H9 (cell line): Measurements from ENCODE around the gene DRGX. TPM values are rescaled to one million over a fixed set of nuclear protein-coding genes. Genes with fewer than 3 reads are reported as not detected.

Experiments
- DNase-seq: peaks from one replicate; pipeline ENCODE4 v3.0.0-alpha.2; 2017
- H2AFZ ChIP-seq: one replicate; pipeline ENCODE4 v1.6.1; 2013; ENCODE audit warnings: mild to moderate bottlenecking, low read length, control low read depth, moderate library complexity
- H2AK5ac ChIP-seq: 2 replicates; pipeline ENCODE4 v1.6.1; 2013; ENCODE audit warnings: low read length, control low read depth, mixed read lengths; ENCODE audit not compliant: insufficient read length
- H2BK120ac ChIP-seq: one replicate; pipeline ENCODE4 v1.6.1; 2013; ENCODE audit warnings: low read depth, mild to moderate bottlenecking, low read length, control low read depth, inconsistent platforms; ENCODE audit not compliant: poor library complexity, severe bottlenecking
- H2BK12ac ChIP-seq: 2 replicates; pipeline ENCODE4 v1.6.1; 2013; ENCODE audit warnings: low read length, control low read depth, mixed read lengths, low read depth; ENCODE audit not compliant: insufficient read length
- H2BK15ac ChIP-seq: 2 replicates; pipeline ENCODE4 v1.6.1; 2013; ENCODE audit warnings: low read depth, low read length, control low read depth
- H2BK20ac ChIP-seq: one replicate; pipeline ENCODE4 v1.6.1; 2013; ENCODE audit warnings: low read depth, mild to moderate bottlenecking, low read length, control low read depth, inconsistent platforms; ENCODE audit not compliant: poor library complexity, severe bottlenecking
- H2BK5ac ChIP-seq: 2 replicates; pipeline ENCODE4 v1.6.1; 2013; ENCODE audit warnings: low read length, control low read depth, mixed read lengths; ENCODE audit not compliant: insufficient read length
- H3K14ac ChIP-seq: 2 replicates; pipeline ENCODE4 v1.6.1; 2013; ENCODE audit warnings: low read length, control low read depth; ENCODE audit not compliant: insufficient read depth
- H3K18ac ChIP-seq: 2 replicates; pipeline ENCODE4 v1.6.1; 2013; ENCODE audit warnings: low read depth, mild to moderate bottlenecking, mixed read lengths, low read length, control low read depth; ENCODE audit not compliant: insufficient read length
- H3K23ac ChIP-seq: 2 replicates; pipeline ENCODE4 v1.6.1; 2013; ENCODE audit warnings: low read length, control low read depth, mixed read lengths, low read depth; ENCODE audit not compliant: insufficient read length
- H3K23me2 ChIP-seq: 2 replicates; pipeline ENCODE4 v1.6.1; 2013; ENCODE audit warnings: low read depth, mild to moderate bottlenecking, mixed read lengths, low read length, control low read depth; ENCODE audit not compliant: insufficient read length, poor library complexity, severe bottlenecking
- H3K27ac ChIP-seq: 2 replicates; pipeline ENCODE4 v1.5.1; 2013; ENCODE audit warnings: low read length, control low read depth, mixed read lengths, low read depth; ENCODE audit not compliant: insufficient read length
- H3K27me3 ChIP-seq: 2 replicates; pipeline ENCODE4 v1.6.1; 2013; ENCODE audit warnings: low read length, control low read depth, inconsistent platforms; ENCODE audit not compliant: insufficient read depth
- H3K4ac ChIP-seq: 2 replicates; pipeline ENCODE4 v1.6.1; 2013; ENCODE audit warnings: low read depth, mild to moderate bottlenecking, control low read depth, inconsistent platforms, low read length, moderate library complexity
- H3K4me1 ChIP-seq: 2 replicates; pipeline ENCODE4 v1.6.1; 2013; ENCODE audit warnings: low read length, control low read depth, inconsistent platforms; ENCODE audit not compliant: insufficient read depth
- H3K4me2 ChIP-seq: 2 replicates; pipeline ENCODE4 v1.6.1; 2013; ENCODE audit warnings: low read length, control low read depth, mixed read lengths; ENCODE audit not compliant: insufficient read length, insufficient read depth
- H3K56ac ChIP-seq: 2 replicates; pipeline ENCODE4 v1.6.1; 2013; ENCODE audit warnings: low read depth, mild to moderate bottlenecking, mixed read lengths, low read length, control low read depth; ENCODE audit not compliant: insufficient read length
- H3K79me1 ChIP-seq: 2 replicates; pipeline ENCODE4 v1.6.1; 2013; ENCODE audit warnings: low read depth, mild to moderate bottlenecking, moderate library complexity, low read length, control low read depth, inconsistent platforms; ENCODE audit not compliant: insufficient read depth, poor library complexity, severe bottlenecking
- H3K79me2 ChIP-seq: 2 replicates; pipeline ENCODE4 v1.6.1; 2013; ENCODE audit warnings: low read length, control low read depth, inconsistent platforms; ENCODE audit not compliant: insufficient read depth
- H3K9ac ChIP-seq: 2 replicates; pipeline ENCODE4 v1.6.1; 2013; ENCODE audit warnings: low read length, control low read depth, mixed read lengths; ENCODE audit not compliant: insufficient read length; ENCODE audit errors: extremely low read depth
- H3K9me3 ChIP-seq: one replicate; pipeline ENCODE4 v1.6.1; 2013; ENCODE audit warnings: low read depth, low read length, inconsistent platforms; ENCODE audit not compliant: control insufficient read depth
- H3T11ph ChIP-seq: one replicate; pipeline ENCODE4 v1.6.1; 2013; ENCODE audit warnings: mild to moderate bottlenecking, low read length, control low read depth, inconsistent platforms
- H4K20me1 ChIP-seq: one replicate; pipeline ENCODE4 v1.6.1; 2013; ENCODE audit not compliant: control insufficient read depth, insufficient read length, insufficient read depth
- H4K5ac ChIP-seq: 2 replicates; pipeline ENCODE4 v1.6.1; 2013; ENCODE audit warnings: low read depth, mild to moderate bottlenecking, mixed read lengths, low read length, control low read depth; ENCODE audit not compliant: insufficient read length
- H4K8ac ChIP-seq: replicated peaks from 2 replicates; pipeline ENCODE4 v1.6.1; 2013; ENCODE audit warnings: low read length, control low read depth, mixed read lengths, low read depth; ENCODE audit not compliant: insufficient read length
- H4K91ac ChIP-seq: 2 replicates; pipeline ENCODE4 v1.6.1; 2013; ENCODE audit warnings: low read depth, mild to moderate bottlenecking, moderate library complexity, mixed read lengths, low read length, control low read depth; ENCODE audit not compliant: insufficient read length
- H3K27ac Mint-ChIP-seq, 3 experiments: 2 replicates in 2 of 3; 3 replicates in 1 of 3; pipeline ENCODE4 v1.8.0; 2020 to 2021; ENCODE audit warnings: mixed read lengths in 3 of 3, mild to moderate bottlenecking in 1 of 3, moderate library complexity in 1 of 3
- H3K27me3 Mint-ChIP-seq: 2 replicates; pipeline ENCODE4 v1.8.0; 2021; ENCODE audit warnings: low read depth, mild to moderate bottlenecking, moderate library complexity, mixed read lengths
- H3K36me3 Mint-ChIP-seq, 3 experiments: 2 replicates in 2 of 3; 3 replicates in 1 of 3; pipeline ENCODE4 v1.8.0; 2020 to 2021; ENCODE audit warnings: low read depth in 3 of 3, mixed read lengths in 3 of 3; ENCODE audit not compliant: insufficient read depth in 1 of 3
- H3K4me1 Mint-ChIP-seq, 2 experiments: 2 replicates each; pipeline ENCODE4 v1.8.0; 2020; ENCODE audit warnings: mixed read lengths in 2 of 2
- H3K4me3 Mint-ChIP-seq, 2 experiments: 2 replicates in 1 of 2; 3 replicates in 1 of 2; pipeline ENCODE4 v1.8.0; 2020 to 2021; ENCODE audit warnings: mild to moderate bottlenecking in 2 of 2, mixed read lengths in 2 of 2, moderate library complexity in 1 of 2
- H3K9me3 Mint-ChIP-seq, 2 experiments: 2 replicates in 1 of 2; 3 replicates in 1 of 2; pipeline ENCODE4 v1.8.0; 2020; ENCODE audit warnings: mild to moderate bottlenecking in 2 of 2, mixed read lengths in 2 of 2, moderate library complexity in 1 of 2
- WGBS: extraction: QIAGEN DNeasy Blood & Tissue Kit; methylation state at CpG from one replicate; pipeline ENCODE4 v1.1.7; 2013; ENCODE audit warnings: missing lambda C conversion rate, low lambda C conversion rate, mixed read lengths; ENCODE audit not compliant: insufficient read length; ENCODE audit errors: extremely low coverage; 5-methylcytosine and 5-hydroxymethylcytosine counted together
- total RNA-seq: library from RNA; stranded (reverse); gene quantifications from 2 replicates; pipeline ENCODE4 v1.2.1, GENCODE V29; 2021
- TF ChIP-seq, protein P1 (sequence below): fragments of 200-600 bp; sonication (generic); conservative IDR thresholded peaks from 3 replicates; pipeline ENCODE4 v1.8.0; 2021; ENCODE audit warnings: antibody characterized with exemption, mild to moderate bottlenecking

The DRGX gene
- total RNA-seq, 1 experiment from 2014 or later = not detected

DNA sequence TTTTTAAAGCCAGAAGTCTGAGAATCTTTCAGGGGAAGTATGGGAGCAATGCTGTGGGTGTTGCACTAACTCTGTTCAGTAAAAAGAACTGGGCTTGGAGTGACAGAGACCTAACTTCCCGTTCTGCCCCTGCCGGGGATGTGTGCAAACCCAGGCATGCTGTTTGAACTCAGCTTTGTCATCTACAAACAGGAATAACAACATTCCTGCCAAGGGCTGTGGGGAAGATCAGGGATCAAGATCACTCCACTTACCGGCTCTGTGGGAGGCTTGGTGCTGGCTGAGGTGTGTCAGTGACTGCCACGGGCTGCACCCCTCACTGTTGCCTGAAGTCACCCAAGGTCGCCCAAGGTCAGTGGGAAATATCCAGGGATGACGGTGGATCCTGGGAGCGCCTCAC is 23.1 kb upstream of the DRGX start:
- Histone ChIP-seq H3K79me1 (no peaks in the 10 kb centered on the region), H3K9me3 (no peaks in the 10 kb centered on the region), H3K4me2 (no peak overlapping the region), H2BK15ac (no peak overlapping the region), H4K91ac (no peak overlapping the region), H3K27me3 (no peaks in the 10 kb centered on the region), H2AFZ (no peak overlapping the region), H3K4me1 (no peaks in the 10 kb centered on the region), H4K5ac (no peak overlapping the region), H2BK12ac (no peak overlapping the region), H3K79me2 (no peaks in the 10 kb centered on the region), H3K23ac (no peak overlapping the region), H3K9ac (no peak overlapping the region), H3T11ph (no peak overlapping the region), H3K23me2 (no peaks in the 10 kb centered on the region), H2BK5ac (no peak overlapping the region), H3K27ac (no peak overlapping the region), H3K14ac (no peak overlapping the region), H3K56ac (no peak overlapping the region), H4K20me1 (no peaks in the 10 kb centered on the region), H2BK20ac (no peak overlapping the region), H3K4ac (no peak overlapping the region), H3K18ac (no peak overlapping the region), H4K8ac (no peak overlapping the region), H2AK5ac (no peak overlapping the region), H2BK120ac (no peak overlapping the region)
- peak; percentile 59 for DNase-seq
- no peak overlapping the region for H3K4me3 Mint-ChIP-seq
- peaks cover 0 to 2% (median 1%) of the 10 kb centered on the region in 3 experiments; a peak in 2 of 7 replicates for H3K36me3 Mint-ChIP-seq
- H3K27me3 Mint-ChIP-seq = peaks cover 13% of the 10 kb centered on the region
- H3K27ac Mint-ChIP-seq = no peak overlapping the region
- peaks cover 4 to 9% of the 10 kb centered on the region in 2 experiments; a peak in 3 of 4 replicates for H3K4me1 Mint-ChIP-seq
- peaks cover 7 to 11% of the 10 kb centered on the region in 2 experiments for H3K9me3 Mint-ChIP-seq
- no CpG with 5 or more reads among the region's 7 CpGs for WGBS
- TF ChIP-seq, protein P1, sequence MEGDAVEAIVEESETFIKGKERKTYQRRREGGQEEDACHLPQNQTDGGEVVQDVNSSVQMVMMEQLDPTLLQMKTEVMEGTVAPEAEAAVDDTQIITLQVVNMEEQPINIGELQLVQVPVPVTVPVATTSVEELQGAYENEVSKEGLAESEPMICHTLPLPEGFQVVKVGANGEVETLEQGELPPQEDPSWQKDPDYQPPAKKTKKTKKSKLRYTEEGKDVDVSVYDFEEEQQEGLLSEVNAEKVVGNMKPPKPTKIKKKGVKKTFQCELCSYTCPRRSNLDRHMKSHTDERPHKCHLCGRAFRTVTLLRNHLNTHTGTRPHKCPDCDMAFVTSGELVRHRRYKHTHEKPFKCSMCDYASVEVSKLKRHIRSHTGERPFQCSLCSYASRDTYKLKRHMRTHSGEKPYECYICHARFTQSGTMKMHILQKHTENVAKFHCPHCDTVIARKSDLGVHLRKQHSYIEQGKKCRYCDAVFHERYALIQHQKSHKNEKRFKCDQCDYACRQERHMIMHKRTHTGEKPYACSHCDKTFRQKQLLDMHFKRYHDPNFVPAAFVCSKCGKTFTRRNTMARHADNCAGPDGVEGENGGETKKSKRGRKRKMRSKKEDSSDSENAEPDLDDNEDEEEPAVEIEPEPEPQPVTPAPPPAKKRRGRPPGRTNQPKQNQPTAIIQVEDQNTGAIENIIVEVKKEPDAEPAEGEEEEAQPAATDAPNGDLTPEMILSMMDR = no peak
